Cardiac fibroblast (primary cell): Measurements from ENCODE around the gene PTPMT1.

Experiments
- DNase-seq, 2 donors: peaks; one replicate each; pipeline versions ENCODE4 v3.0.0 to v3.0.0-alpha.2; 2010; ENCODE audit warnings: low read depth in 2 of 2
- H3K4me3 ChIP-seq, 2 donors: replicated peaks in 1 of 2; 1 replicate in 1 of 2; 2 replicates in 1 of 2; pipeline ENCODE4 v1.5.1; 2011; ENCODE audit warnings: low read depth in 2 of 2, low read length in 2 of 2, mild to moderate bottlenecking in 2 of 2, moderate library complexity in 1 of 2
- CTCF ChIP-seq: IDR thresholded peaks from one replicate; pipeline ENCODE4 v1.5.1; 2011; ENCODE audit warnings: low read depth, mild to moderate bottlenecking, low read length, inconsistent platforms

PTPMT1 gene

GRCh38 chr11:47611348-47611794, 46.0 kb downstream of the PTPMT1 start:
- TF ChIP-seq CTCF: no peak
- H3K4me3 ChIP-seq: no peak overlapping the region
- no peak for DNase-seq

- DNase-seq: no peak
- no peak overlapping the region for H3K4me3 ChIP-seq
- no peak for TF ChIP-seq CTCF
These were observed 49.9 kb downstream of the PTPMT1 start for GRCh38 chr11:47615249-47615648.

- DNase-seq: peak; percentile 88 to 89
- peak; percentile 95 for TF ChIP-seq CTCF
- no peak overlapping the region for H3K4me3 ChIP-seq
These were observed 51.5 kb downstream of the PTPMT1 start for GRCh38 chr11:47616726-47617416.

GRCh38 chr11:47617417-47617809, 52.0 kb downstream of the PTPMT1 start:
- TF ChIP-seq CTCF: no peak
- no peak overlapping the region for H3K4me3 ChIP-seq
- DNase-seq: peak; percentile 45 to 69

- TF ChIP-seq CTCF: no peak
- no peak overlapping the region for H3K4me3 ChIP-seq
- no peak for DNase-seq
These were observed 55.5 kb downstream of the PTPMT1 start for GRCh38 chr11:47620836-47621378.
